ENCODE measurements around the gene DAPK2. TPM values are rescaled to one million over a fixed set of nuclear protein-coding genes. Genes with fewer than 3 reads are reported as not detected.

DAPK2 gene
- total RNA-seq, 1 donor = 23.5 TPM

GRCh38 chr15:63909819-63910437 is 136.4 kb downstream of the DAPK2 start:
- DNase-seq (ENCODE audit: insufficient read length, low spot score, missing footprints) = peak; percentile 95
- H3K27ac ChIP-seq (ENCODE audit: low read depth, low read length) = peak overlapping the region; percentile 13
- H3K4me3 ChIP-seq (ENCODE audit: insufficient read depth, low read length) = no peak overlapping the region
- H4K20me1 ChIP-seq (ENCODE audit: insufficient read depth, low read length) = no peaks in the 10 kb centered on the region
- no peaks in the 10 kb centered on the region for H3K79me2 ChIP-seq (ENCODE audit: insufficient read depth, low read length)
- H3K9me3 ChIP-seq (ENCODE audit: low read depth, low read length) = no peaks in the 10 kb centered on the region
- H3K27me3 ChIP-seq (ENCODE audit: insufficient read depth, low read length) = no peaks in the 10 kb centered on the region
- peaks cover 20% of the 10 kb centered on the region for H3K4me1 ChIP-seq (ENCODE audit: insufficient read depth, low read length)
- peak overlapping the region; percentile 32 for H3K4me2 ChIP-seq (ENCODE audit: insufficient read depth, low read length)
- TF ChIP-seq CTCF (IDR thresholded peaks at IDR 0.05; ENCODE audit: extremely low read depth, low read depth, low read length) = no peak
- H3K36me3 ChIP-seq (ENCODE audit: insufficient read depth, low read length) = no peaks in the 10 kb centered on the region
- peak overlapping the region; percentile 25 for H2AFZ ChIP-seq (ENCODE audit: low read length)

- TF ChIP-seq CTCF (IDR thresholded peaks at IDR 0.05; ENCODE audit: extremely low read depth, low read depth, low read length) = no peak
- no peak overlapping the region for H3K27ac ChIP-seq (ENCODE audit: low read depth, low read length)
Measured at GRCh38 chr15:63908991-63909390, 137.3 kb downstream of the DAPK2 start.

DNA sequence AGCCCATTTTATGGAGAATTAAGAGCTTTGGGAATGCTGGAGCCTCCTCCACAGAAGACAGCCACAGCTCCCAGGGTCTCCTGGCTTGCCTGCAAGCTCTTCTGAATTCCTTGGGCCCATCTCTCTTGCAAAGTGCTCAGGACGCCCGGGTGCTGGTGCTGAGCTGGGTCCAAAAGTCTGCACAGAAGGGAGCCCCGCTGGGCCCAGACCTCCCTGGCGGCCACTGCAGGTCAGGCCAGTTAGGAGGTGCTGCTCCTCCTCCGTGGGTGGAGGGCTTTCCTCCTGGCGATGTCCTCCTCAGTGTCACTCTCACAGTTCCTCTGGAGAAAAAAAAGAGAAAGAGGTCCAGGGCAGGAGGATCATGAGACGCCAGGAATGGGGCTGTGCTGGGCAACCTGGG is 138.0 kb downstream of the DAPK2 start:
- Histone ChIP-seq H2AFZ (ENCODE audit: low read length) (no peak overlapping the region), H3K4me2 (ENCODE audit: insufficient read depth, low read length) (no peak overlapping the region), H3K79me2 (ENCODE audit: insufficient read depth, low read length) (no peaks in the 10 kb centered on the region), H3K36me3 (ENCODE audit: insufficient read depth, low read length) (no peaks in the 10 kb centered on the region), H4K20me1 (ENCODE audit: insufficient read depth, low read length) (no peaks in the 10 kb centered on the region), H3K27ac (ENCODE audit: low read depth, low read length) (no peak overlapping the region), H3K4me3 (ENCODE audit: insufficient read depth, low read length) (no peak overlapping the region), H3K4me1 (ENCODE audit: insufficient read depth, low read length) (peaks cover 20% of the 10 kb centered on the region), H3K27me3 (ENCODE audit: insufficient read depth, low read length) (no peaks in the 10 kb centered on the region), H3K9me3 (ENCODE audit: low read depth, low read length) (no peaks in the 10 kb centered on the region)
- no peak for DNase-seq (ENCODE audit: insufficient read length, low spot score, missing footprints)
- no peak for TF ChIP-seq CTCF (IDR thresholded peaks at IDR 0.05; ENCODE audit: extremely low read depth, low read depth, low read length)

More at GRCh38 chr15:63908991-63909390, 137.3 kb downstream of the DAPK2 start:
- Histone ChIP-seq H3K36me3 (ENCODE audit: insufficient read depth, low read length) (no peaks in the 10 kb centered on the region), H3K9me3 (ENCODE audit: low read depth, low read length) (no peaks in the 10 kb centered on the region), H3K79me2 (ENCODE audit: insufficient read depth, low read length) (no peaks in the 10 kb centered on the region), H4K20me1 (ENCODE audit: insufficient read depth, low read length) (no peaks in the 10 kb centered on the region), H3K4me1 (ENCODE audit: insufficient read depth, low read length) (peaks cover 20% of the 10 kb centered on the region), H3K27me3 (ENCODE audit: insufficient read depth, low read length) (no peaks in the 10 kb centered on the region), H3K4me3 (ENCODE audit: insufficient read depth, low read length) (no peak overlapping the region), H3K4me2 (ENCODE audit: insufficient read depth, low read length) (no peak overlapping the region), H2AFZ (ENCODE audit: low read length) (no peak overlapping the region)
- DNase-seq (ENCODE audit: insufficient read length, low spot score, missing footprints) = peak; percentile 85

- no peaks in the 10 kb centered on the region for H3K79me2 ChIP-seq (ENCODE audit: insufficient read depth, low read length)
- H3K4me3 ChIP-seq (ENCODE audit: insufficient read depth, low read length) = no peak overlapping the region
- H3K27me3 ChIP-seq (ENCODE audit: insufficient read depth, low read length) = no peaks in the 10 kb centered on the region
- no peak for TF ChIP-seq CTCF (IDR thresholded peaks at IDR 0.05; ENCODE audit: extremely low read depth, low read depth, low read length)
- DNase-seq (ENCODE audit: insufficient read length, low spot score, missing footprints) = no peak
- peaks cover 20% of the 10 kb centered on the region for H3K4me1 ChIP-seq (ENCODE audit: insufficient read depth, low read length)
- H3K9me3 ChIP-seq (ENCODE audit: low read depth, low read length) = no peaks in the 10 kb centered on the region
- H3K36me3 ChIP-seq (ENCODE audit: insufficient read depth, low read length) = no peaks in the 10 kb centered on the region
- no peak overlapping the region for H3K27ac ChIP-seq (ENCODE audit: low read depth, low read length)
- H2AFZ ChIP-seq (ENCODE audit: low read length) = no peak overlapping the region
- no peaks in the 10 kb centered on the region for H4K20me1 ChIP-seq (ENCODE audit: insufficient read depth, low read length)
- no peak overlapping the region for H3K4me2 ChIP-seq (ENCODE audit: insufficient read depth, low read length)
Measured at GRCh38 chr15:63907521-63907920, 138.8 kb downstream of the DAPK2 start.
